HCT116 (cell line): Measurements from ENCODE around the gene CNTNAP2. TPM values are rescaled to one million over a fixed set of nuclear protein-coding genes. Genes with fewer than 3 reads are reported as not detected.

Experiments used
- ATAC-seq: fragments of 200-7000 bp; cut with Tn5 transposase; 2 replicates; pipeline ENCODE4 v1.9.1; 2020; ENCODE audit warnings: mild to moderate bottlenecking, moderate library complexity
- BruUV-seq: library from RNA; stranded (reverse); fragments of 400-500 nt; replicated peaks from 2 replicates; lab custom pipeline; 2021; lab: Mats Ljungman, UMichigan
- CTCF ChIA-PET: fragments of 300-600 bp; sonication (Branson Sonifier 250); formaldehyde crosslinking; loops from one replicate; lab custom pipeline; 2021; ENCODE audit warnings: antibody characterized with exemption; lab: Charles Lee
- POLR2A ChIA-PET: fragments of 300-600, 350-600 bp; sonication (Branson Sonifier 250); formaldehyde crosslinking; loops from one replicate; lab custom pipeline; 2021; ENCODE audit warnings: antibody characterized with exemption; lab: Charles Lee
- RAD21 ChIA-PET, 2 experiments: fragments of 300-600 bp; sonication (Branson Sonifier 250); formaldehyde crosslinking; loops; one replicate each; lab custom pipeline; 2023; ENCODE audit warnings: low total read pairs in 2 of 2; ENCODE audit not compliant: uncharacterized antibody in 2 of 2, unreplicated experiment in 2 of 2, low non-redundant PET in 1 of 2; lab: Charles Lee
- DNase-seq: peaks from one replicate; pipeline ENCODE4 v3.0.0-alpha.2; 2010; ENCODE audit warnings: low read depth, low spot score
- H2AFZ ChIP-seq: fragments of 200-600 bp; shearing (Covaris generic), sonication (generic); 2 replicates; pipeline ENCODE4 v1.6.1; 2017; ENCODE audit warnings: low read depth, mixed run types, mixed read lengths, antibody characterized with exemption, low read length; ENCODE audit not compliant: poor library complexity, severe bottlenecking
- H3K27ac ChIP-seq: 2 replicates; pipeline ENCODE4 v1.5.1; 2012; ENCODE audit warnings: low read depth, low read length
- H3K27me3 ChIP-seq: fragments of 200-600 bp; sonication (generic); 2 replicates; pipeline ENCODE4 v1.6.1; 2016; ENCODE audit warnings: mixed run types, low read length, mixed read lengths; ENCODE audit not compliant: insufficient read depth
- H3K36me3 ChIP-seq, 2 experiments: fragments of 200-500 bp in 1 of 2; fragments of 200-600 bp in 1 of 2; sonication (Bioruptor generic) in 1 of 2; sonication (generic) in 1 of 2; 2 replicates each; pipeline versions ENCODE4 v1.5.1 to v1.6.1; 2014 to 2016; ENCODE audit warnings: low read length in 2 of 2, inconsistent platforms in 1 of 2, mixed read lengths in 1 of 2, mixed run types in 1 of 2; ENCODE audit not compliant: insufficient read depth in 2 of 2, control insufficient read depth in 1 of 2
- H3K4me1 ChIP-seq, 2 experiments: fragments of 200-600 bp in 1 of 2; sonication (generic) in 1 of 2; 2 replicates each; pipeline versions ENCODE4 v1.5.1 to v1.6.1; 2012 to 2017; ENCODE audit warnings: low read length in 2 of 2, inconsistent platforms in 1 of 2, mild to moderate bottlenecking in 1 of 2, mixed read lengths in 1 of 2, mixed run types in 1 of 2, moderate library complexity in 1 of 2; ENCODE audit not compliant: insufficient read depth in 2 of 2, control insufficient read depth in 1 of 2
- H3K4me2 ChIP-seq: fragments of 200-600 bp; sonication (generic); 2 replicates; pipeline ENCODE4 v1.6.1; 2017; ENCODE audit warnings: mixed run types, low read length, mixed read lengths
- H3K4me3 ChIP-seq, 2 experiments: fragments of 200-600 bp in 1 of 2; sonication (generic) in 1 of 2; replicated peaks in 1 of 2; 2 replicates each; pipeline ENCODE4 v1.5.1; 2011 to 2016; ENCODE audit warnings: low read length in 2 of 2, control low read depth in 1 of 2, low read depth in 1 of 2, mild to moderate bottlenecking in 1 of 2, mixed read lengths in 1 of 2, mixed run types in 1 of 2
- H3K79me2 ChIP-seq: fragments of 200-600 bp; sonication (generic); 2 replicates; pipeline ENCODE4 v1.6.1; 2017; ENCODE audit warnings: mild to moderate bottlenecking, mixed run types, low read length, moderate library complexity, mixed read lengths; ENCODE audit not compliant: insufficient read depth
- H3K9ac ChIP-seq: fragments of 200-600 bp; sonication (generic); 2 replicates; pipeline ENCODE4 v1.6.1; 2016; ENCODE audit warnings: low read length, mixed read lengths
- H3K9me2 ChIP-seq: fragments of 200-600 bp; sonication (generic), shearing (Covaris generic); 2 replicates; pipeline ENCODE4 v1.6.1; 2017; ENCODE audit warnings: mixed run types, mild to moderate bottlenecking, moderate library complexity; ENCODE audit not compliant: insufficient read depth
- H3K9me3 ChIP-seq, 2 experiments: fragments of 200-500 bp in 1 of 2; fragments of 200-600 bp in 1 of 2; sonication (Bioruptor generic) in 1 of 2; sonication (generic) in 1 of 2; 2 replicates each; pipeline ENCODE4 v1.6.1; 2014 to 2017; ENCODE audit warnings: low read length in 2 of 2, mixed read lengths in 2 of 2, inconsistent platforms in 1 of 2, low read depth in 1 of 2, mild to moderate bottlenecking in 1 of 2, mixed run types in 1 of 2, moderate library complexity in 1 of 2; ENCODE audit not compliant: control insufficient read depth in 1 of 2, insufficient read depth in 1 of 2
- H4K20me1 ChIP-seq: fragments of 200-600 bp; sonication (generic), shearing (Covaris generic); 2 replicates; pipeline ENCODE4 v1.6.1; 2017; ENCODE audit warnings: mixed run types, mild to moderate bottlenecking, moderate library complexity; ENCODE audit not compliant: insufficient read depth
- CBX3 ChIP-seq: IDR thresholded peaks from 2 replicates; pipeline ENCODE4 v1.6.1; 2012; ENCODE audit warnings: low read depth
- CEBPB ChIP-seq: IDR thresholded peaks from 2 replicates; pipeline ENCODE4 v1.6.1; 2012; ENCODE audit warnings: low read depth
- EZH2 ChIP-seq: fragments of 200-600 bp; sonication (generic); IDR thresholded peaks from 2 replicates; pipeline ENCODE4 v1.6.1; 2017; ENCODE audit warnings: antibody characterized with exemption, mixed run types
- JUND ChIP-seq: IDR thresholded peaks from 2 replicates; pipeline ENCODE4 v1.6.1; 2012
- POLR2A ChIP-seq: IDR thresholded peaks from 2 replicates; pipeline ENCODE4 v1.7.0; 2011; ENCODE audit warnings: borderline replicate concordance; ENCODE audit not compliant: insufficient read depth, insufficient read length; ENCODE audit errors: extremely low read depth
- POLR2AphosphoS5 ChIP-seq: IDR thresholded peaks from 2 replicates; pipeline ENCODE4 v1.6.1; 2011; ENCODE audit warnings: mild to moderate bottlenecking, low read depth, low read length, moderate library complexity
- RAD21 ChIP-seq: IDR thresholded peaks from 2 replicates; pipeline ENCODE4 v1.6.1; 2012; ENCODE audit warnings: low read depth, mild to moderate bottlenecking
- SP1 ChIP-seq: IDR thresholded peaks from 2 replicates; pipeline ENCODE4 v1.6.1; 2012; ENCODE audit warnings: low read depth
- SRF ChIP-seq: IDR thresholded peaks from 2 replicates; pipeline ENCODE4 v1.6.1; 2012; ENCODE audit warnings: low read depth
- YY1 ChIP-seq: IDR thresholded peaks from 2 replicates; pipeline ENCODE4 v1.6.1; 2011; ENCODE audit warnings: low read length, low read depth, moderate library complexity, mild to moderate bottlenecking; ENCODE audit not compliant: insufficient replicate concordance; ENCODE audit errors: extremely low read depth
- ZNF274 ChIP-seq: fragments of 200-500 bp; sonication (Bioruptor generic); IDR thresholded peaks from 2 replicates; pipeline ENCODE4 v1.6.1; 2014; ENCODE audit warnings: mild to moderate bottlenecking, low read depth, low read length, inconsistent platforms
- intact Hi-C: fragments of 100-400 bp; cut with micrococcal nuclease; formaldehyde crosslinking; loops from 2 replicates; pipeline ENCODE4 v1.10.0; 2022
- total RNA-seq: library from RNA; stranded (reverse); gene quantifications from one replicate; pipeline ENCODE4 v1.2.1, GENCODE V29; 2021; ENCODE audit not compliant: unreplicated experiment
- TF ChIP-seq, protein P1 (sequence below): IDR thresholded peaks from 2 replicates; pipeline ENCODE4 v1.6.1; 2011; ENCODE audit warnings: mild to moderate bottlenecking, low read length, moderate library complexity; ENCODE audit not compliant: insufficient replicate concordance; ENCODE audit errors: extremely low read depth
- TF ChIP-seq, protein P2 (sequence below), 3 experiments: fragments of 200-600 bp in 1 of 3; sonication (generic) in 1 of 3; IDR thresholded peaks in 2 of 3; conservative IDR thresholded peaks in 1 of 3; 2 replicates each; pipeline ENCODE4 v1.5.1; 2012 to 2017; ENCODE audit warnings: low read depth in 2 of 3, low read length in 2 of 3, antibody characterized with exemption in 1 of 3, borderline replicate concordance in 1 of 3, control low read depth in 1 of 3, mild to moderate bottlenecking in 1 of 3, mixed read lengths in 1 of 3, mixed run types in 1 of 3, moderate library complexity in 1 of 3; ENCODE audit not compliant: insufficient read depth in 1 of 3

The CNTNAP2 gene
- total RNA-seq, 1 experiment from 2014 or later, result 0.37 TPM

DNA sequence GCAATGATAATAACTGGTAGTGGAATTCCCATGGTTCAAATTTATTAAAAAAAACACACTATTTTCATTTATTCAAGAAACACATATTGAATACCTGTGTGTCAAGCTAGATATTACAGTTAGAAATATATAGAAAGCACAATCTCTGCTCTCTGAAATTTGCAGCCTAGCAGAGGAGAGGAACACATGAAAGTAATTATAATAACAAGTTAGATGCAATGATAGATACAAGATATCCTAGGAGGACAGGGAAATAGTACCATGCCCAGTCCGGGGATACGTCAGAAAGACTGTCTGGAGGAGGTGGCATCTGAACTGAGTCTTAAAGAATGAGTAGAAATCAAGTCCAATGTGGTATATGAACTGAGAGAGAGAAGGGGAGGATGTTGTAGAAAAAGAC, 1988.3 kb downstream of the CNTNAP2 start:
- intact Hi-C loops, result no loop called here
- ChIA-PET RAD21 (no interaction called here), CTCF (no interaction called here), POLR2A (no interaction called here)
- Histone ChIP-seq H3K9me2 (no peaks in the 10 kb centered on the region), H4K20me1 (no peaks in the 10 kb centered on the region), H2AFZ (no peak overlapping the region), H3K27me3 (no peaks in the 10 kb centered on the region), H3K9me3 (no peaks in the 10 kb centered on the region), H3K9ac (no peak overlapping the region), H3K79me2 (no peaks in the 10 kb centered on the region), H3K4me2 (no peak overlapping the region), H3K27ac (no peak overlapping the region), H3K4me3 (no peak overlapping the region), H3K36me3 (no peaks in the 10 kb centered on the region), H3K4me1 (no peaks in the 10 kb centered on the region)
- TF ChIP-seq CBX3 (no peak), POLR2A (no peak), POLR2AphosphoS5 (no peak), SP1 (no peak), RAD21 (no peak), JUND (no peak), CEBPB (no peak), YY1 (no peak)
- ATAC-seq (no peak), DNase-seq (no peak)
- no TSS peak for BruUV-seq

GRCh38 chr7:148105853-148106252, 1989.3 kb downstream of the CNTNAP2 start:
- no peak overlapping the region for H3K4me2 ChIP-seq
- no peak overlapping the region for H2AFZ ChIP-seq
- no peaks in the 10 kb centered on the region for H3K9me2 ChIP-seq
- TF ChIP-seq, protein P1, sequence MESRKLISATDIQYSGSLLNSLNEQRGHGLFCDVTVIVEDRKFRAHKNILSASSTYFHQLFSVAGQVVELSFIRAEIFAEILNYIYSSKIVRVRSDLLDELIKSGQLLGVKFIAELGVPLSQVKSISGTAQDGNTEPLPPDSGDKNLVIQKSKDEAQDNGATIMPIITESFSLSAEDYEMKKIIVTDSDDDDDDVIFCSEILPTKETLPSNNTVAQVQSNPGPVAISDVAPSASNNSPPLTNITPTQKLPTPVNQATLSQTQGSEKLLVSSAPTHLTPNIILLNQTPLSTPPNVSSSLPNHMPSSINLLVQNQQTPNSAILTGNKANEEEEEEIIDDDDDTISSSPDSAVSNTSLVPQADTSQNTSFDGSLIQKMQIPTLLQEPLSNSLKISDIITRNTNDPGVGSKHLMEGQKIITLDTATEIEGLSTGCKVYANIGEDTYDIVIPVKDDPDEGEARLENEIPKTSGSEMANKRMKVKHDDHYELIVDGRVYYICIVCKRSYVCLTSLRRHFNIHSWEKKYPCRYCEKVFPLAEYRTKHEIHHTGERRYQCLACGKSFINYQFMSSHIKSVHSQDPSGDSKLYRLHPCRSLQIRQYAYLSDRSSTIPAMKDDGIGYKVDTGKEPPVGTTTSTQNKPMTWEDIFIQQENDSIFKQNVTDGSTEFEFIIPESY, result no peak
- TF ChIP-seq SRF (no peak), EZH2 (no peak), ZNF274 (no peak), POLR2A (no peak)
- TF ChIP-seq, protein P2, sequence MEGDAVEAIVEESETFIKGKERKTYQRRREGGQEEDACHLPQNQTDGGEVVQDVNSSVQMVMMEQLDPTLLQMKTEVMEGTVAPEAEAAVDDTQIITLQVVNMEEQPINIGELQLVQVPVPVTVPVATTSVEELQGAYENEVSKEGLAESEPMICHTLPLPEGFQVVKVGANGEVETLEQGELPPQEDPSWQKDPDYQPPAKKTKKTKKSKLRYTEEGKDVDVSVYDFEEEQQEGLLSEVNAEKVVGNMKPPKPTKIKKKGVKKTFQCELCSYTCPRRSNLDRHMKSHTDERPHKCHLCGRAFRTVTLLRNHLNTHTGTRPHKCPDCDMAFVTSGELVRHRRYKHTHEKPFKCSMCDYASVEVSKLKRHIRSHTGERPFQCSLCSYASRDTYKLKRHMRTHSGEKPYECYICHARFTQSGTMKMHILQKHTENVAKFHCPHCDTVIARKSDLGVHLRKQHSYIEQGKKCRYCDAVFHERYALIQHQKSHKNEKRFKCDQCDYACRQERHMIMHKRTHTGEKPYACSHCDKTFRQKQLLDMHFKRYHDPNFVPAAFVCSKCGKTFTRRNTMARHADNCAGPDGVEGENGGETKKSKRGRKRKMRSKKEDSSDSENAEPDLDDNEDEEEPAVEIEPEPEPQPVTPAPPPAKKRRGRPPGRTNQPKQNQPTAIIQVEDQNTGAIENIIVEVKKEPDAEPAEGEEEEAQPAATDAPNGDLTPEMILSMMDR (IDR thresholded peaks at IDR 0.05 in 2 of 3, conservative IDR thresholded peaks at IDR 0.05 in 1 of 3; ENCODE audit: borderline replicate concordance in 1 of 3, insufficient read depth in 1 of 3, low read depth in 2 of 3, low read length in 2 of 3), result no peak
- no peak overlapping the region for H3K27ac ChIP-seq
- no peak overlapping the region for H3K4me3 ChIP-seq
- H3K9me3 ChIP-seq, result no peaks in the 10 kb centered on the region
- DNase-seq (no peak), ATAC-seq (no peak)
- no peaks in the 10 kb centered on the region for H3K79me2 ChIP-seq
- H3K36me3 ChIP-seq, result no peaks in the 10 kb centered on the region
- intact Hi-C loops, result no loop called here
- ChIA-PET RAD21 (no interaction called here), CTCF (no interaction called here), POLR2A (no interaction called here)
- H4K20me1 ChIP-seq, result no peaks in the 10 kb centered on the region
- BruUV-seq, result no TSS peak
- H3K9ac ChIP-seq, result no peak overlapping the region
- H3K4me1 ChIP-seq, result no peaks in the 10 kb centered on the region
- H3K27me3 ChIP-seq, result no peaks in the 10 kb centered on the region
